Body of pancreas (tissue), 4 donors: ENCODE measurements around the gene DBN1.

Experiments
- CTCF ChIP-seq, 7 experiments: fragments of 450-650 bp in 4 of 7; fragments of 200-600 bp in 3 of 7; sonication (generic) in 3 of 7; IDR thresholded peaks; one replicate each; pipeline ENCODE4 v1.5.1; 2016 to 2019; ENCODE audit warnings: antibody characterized with exemption in 7 of 7
- POLR2A ChIP-seq, 3 donors: fragments of 450-650 bp; IDR thresholded peaks; one replicate each; pipeline ENCODE4 v1.6.1; 2016; ENCODE audit warnings: antibody characterized with exemption in 3 of 3, mild to moderate bottlenecking in 2 of 3

DNA sequence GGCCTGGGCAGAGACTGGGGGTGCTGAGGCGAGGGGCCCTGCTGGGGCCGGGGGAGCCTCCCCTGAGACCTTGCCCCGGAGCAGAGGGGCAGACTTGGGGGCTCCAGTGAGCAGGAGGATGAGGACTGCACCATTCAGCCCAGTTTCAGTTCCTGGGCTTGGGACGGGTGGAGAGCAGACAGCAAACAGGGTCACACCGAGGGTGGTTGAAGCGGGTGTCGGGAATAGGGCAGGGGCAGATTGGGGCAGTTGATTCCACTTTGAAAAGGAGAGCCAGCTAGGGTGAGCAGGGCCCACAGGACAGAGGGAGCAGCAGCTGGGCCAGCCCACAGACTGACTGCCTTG lies 42.5 kb downstream of the DBN1 start:
- TF ChIP-seq POLR2A (IDR thresholded peaks at IDR 0.05) = no peak
- TF ChIP-seq CTCF (IDR thresholded peaks at IDR 0.05) = no peak
